OCI-LY1 (cell line): ENCODE data around the gene RAB11FIP4.

Experiments
- EZH2 ChIP-seq: fragments of 200-600 bp; sonication (generic), shearing (Covaris generic); IDR thresholded peaks from 2 replicates; pipeline ENCODE4 v1.8.0; 2017; ENCODE audit warnings: borderline replicate concordance, mixed run types, mild to moderate bottlenecking, antibody characterized with exemption, low read length, moderate library complexity, mixed read lengths
- TF ChIP-seq, protein P1 (sequence below): fragments of 200-600 bp; sonication (generic), shearing (Covaris generic); IDR thresholded peaks from 2 replicates; pipeline ENCODE4 v1.5.1; 2017; ENCODE audit warnings: mild to moderate bottlenecking, antibody characterized with exemption, low read length, moderate library complexity, mixed read lengths

DNA sequence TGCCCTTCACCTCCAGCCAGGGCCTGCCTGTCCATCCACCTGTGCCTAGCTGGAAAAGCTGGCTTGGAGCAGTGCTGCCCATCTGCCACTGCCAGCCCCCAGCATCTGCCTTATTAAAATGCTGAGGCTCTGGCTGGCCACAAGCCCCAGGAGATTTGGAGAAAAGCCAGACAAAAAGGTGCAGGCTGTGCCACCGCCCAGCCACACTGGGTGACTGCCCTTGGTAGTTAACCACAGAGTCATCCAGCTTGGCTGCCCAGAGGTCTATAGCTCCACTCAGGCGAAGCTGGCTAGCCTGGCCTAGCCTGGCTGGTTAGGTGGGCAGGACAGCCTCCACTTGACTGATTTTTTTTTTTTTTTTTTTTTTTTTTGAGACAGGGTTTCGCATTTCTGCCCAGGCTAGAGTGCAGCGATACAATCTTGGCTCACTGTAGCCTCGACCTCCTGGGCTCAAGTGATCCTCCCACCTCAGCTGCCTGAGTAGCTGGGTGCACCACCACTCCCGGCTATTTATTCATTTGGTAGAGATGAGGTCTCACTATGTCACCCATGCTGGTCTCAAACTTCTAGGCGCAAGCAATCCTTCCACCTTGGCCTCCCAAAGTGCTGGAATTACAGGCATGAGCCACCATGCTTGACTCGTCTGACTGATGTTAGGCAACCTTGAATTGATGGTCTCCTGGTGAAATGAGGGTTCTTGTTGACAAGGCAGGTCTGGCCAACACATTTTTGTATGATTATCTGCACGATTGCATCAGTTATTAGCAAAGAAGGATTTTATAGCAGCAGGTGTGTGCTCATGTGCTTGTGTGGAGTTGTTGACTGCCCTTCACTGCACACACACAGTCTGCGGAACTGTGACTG is 103.8 kb downstream of the RAB11FIP4 start:
- TF ChIP-seq, protein P1, sequence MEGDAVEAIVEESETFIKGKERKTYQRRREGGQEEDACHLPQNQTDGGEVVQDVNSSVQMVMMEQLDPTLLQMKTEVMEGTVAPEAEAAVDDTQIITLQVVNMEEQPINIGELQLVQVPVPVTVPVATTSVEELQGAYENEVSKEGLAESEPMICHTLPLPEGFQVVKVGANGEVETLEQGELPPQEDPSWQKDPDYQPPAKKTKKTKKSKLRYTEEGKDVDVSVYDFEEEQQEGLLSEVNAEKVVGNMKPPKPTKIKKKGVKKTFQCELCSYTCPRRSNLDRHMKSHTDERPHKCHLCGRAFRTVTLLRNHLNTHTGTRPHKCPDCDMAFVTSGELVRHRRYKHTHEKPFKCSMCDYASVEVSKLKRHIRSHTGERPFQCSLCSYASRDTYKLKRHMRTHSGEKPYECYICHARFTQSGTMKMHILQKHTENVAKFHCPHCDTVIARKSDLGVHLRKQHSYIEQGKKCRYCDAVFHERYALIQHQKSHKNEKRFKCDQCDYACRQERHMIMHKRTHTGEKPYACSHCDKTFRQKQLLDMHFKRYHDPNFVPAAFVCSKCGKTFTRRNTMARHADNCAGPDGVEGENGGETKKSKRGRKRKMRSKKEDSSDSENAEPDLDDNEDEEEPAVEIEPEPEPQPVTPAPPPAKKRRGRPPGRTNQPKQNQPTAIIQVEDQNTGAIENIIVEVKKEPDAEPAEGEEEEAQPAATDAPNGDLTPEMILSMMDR, result no peak
- no peak for TF ChIP-seq EZH2
